Peyer's patch (tissue), 4 donors: Measurements from ENCODE around the gene CXCL3.

Experiments
- CTCF ChIP-seq, 6 experiments: fragments of 450-650 bp in 4 of 6; fragments of 200-600 bp in 2 of 6; sonication (generic) in 1 of 6; IDR thresholded peaks; one replicate each; pipeline ENCODE4 v1.5.1; 2017 to 2019; ENCODE audit warnings: antibody characterized with exemption in 6 of 6, mild to moderate bottlenecking in 3 of 6, moderate library complexity in 1 of 6
- POLR2A ChIP-seq, 2 donors: fragments of 450-650 bp; IDR thresholded peaks; one replicate each; pipeline ENCODE4 v1.5.1; 2017; ENCODE audit warnings: antibody characterized with exemption in 2 of 2, mild to moderate bottlenecking in 2 of 2, moderate library complexity in 2 of 2

- TF ChIP-seq CTCF (IDR thresholded peaks at IDR 0.05): no peak
- no peak for TF ChIP-seq POLR2A (IDR thresholded peaks at IDR 0.05)
Measured at GRCh38 chr4:74018771-74019170, 19.7 kb downstream of the CXCL3 start.
